Left lobe of liver (tissue), 2 donors: Measurements from ENCODE around the gene TMEM74B. TPM values are rescaled to one million over a fixed set of nuclear protein-coding genes. Genes with fewer than 3 reads are reported as not detected.
"Not testable (repeated sequence)": the region's sequence is repeated elsewhere in the genome, so short reads cannot be mapped to it uniquely, and the experiment has no call there.

Source experiments
- ATAC-seq: fragments of 200-7000 bp; cut with Tn5 transposase; one replicate; pipeline ENCODE4 v1.9.1; 2020; ENCODE audit warnings: mild to moderate bottlenecking, moderate library complexity
- DNase-seq: peaks from one replicate; pipeline ENCODE4 v3.0.0-alpha.2; 2020; ENCODE audit warnings: low spot score
- total RNA-seq: library from RNA; stranded (reverse); gene quantifications from one replicate; pipeline ENCODE4 v1.2.1, GENCODE V29; 2021
- donor health status: DM: no; HTN: no; CAD: no; lungs with moderate emphysema.
- donor health status: DM: no; HTN: yes; CAD: no.

TMEM74B gene
- total RNA-seq, 1 donor from 2014 or later = 1.2 TPM

DNA sequence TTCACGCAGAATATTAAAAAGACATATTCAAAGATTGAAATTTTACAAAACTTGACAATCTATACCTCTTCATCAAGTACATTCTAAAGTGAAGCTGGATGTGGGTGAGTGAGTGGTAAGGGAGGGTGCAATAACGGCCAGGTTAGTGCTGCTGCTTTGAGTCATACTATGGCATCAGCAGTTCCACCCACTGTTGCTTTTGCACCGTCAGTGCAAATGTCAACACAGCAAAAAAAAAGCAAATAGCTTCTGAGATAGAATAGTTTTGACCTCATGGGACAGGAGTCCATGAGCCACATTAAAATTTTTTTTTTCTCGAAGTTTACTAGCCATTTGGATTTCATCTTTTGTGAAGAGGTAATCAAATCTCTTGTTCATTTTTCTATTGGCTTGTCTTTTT lies 34.6 kb downstream of the TMEM74B start:
- DNase-seq (peak; percentile 71), ATAC-seq (peak; percentile 93)

DNA sequence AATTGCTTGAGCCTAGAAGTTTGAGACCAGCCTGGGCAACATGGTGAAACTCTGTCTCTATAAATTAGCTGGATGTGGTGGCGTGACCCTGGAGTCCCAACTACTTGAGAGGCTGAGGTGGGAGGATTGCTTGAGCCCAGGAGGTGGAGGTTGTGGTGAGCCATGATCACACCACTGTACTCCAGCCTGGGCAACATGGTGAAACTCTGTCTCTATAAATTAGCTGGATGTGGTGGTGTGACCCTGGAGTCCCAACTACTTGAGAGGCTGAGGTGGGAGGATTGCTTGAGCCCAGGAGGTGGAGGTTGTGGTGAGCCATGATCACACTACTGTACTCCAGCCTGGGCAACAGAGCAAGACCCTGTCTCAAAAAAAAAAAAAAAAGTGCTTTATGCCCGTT lies 35.0 kb downstream of the TMEM74B start:
- peak; percentile 30 for ATAC-seq
- not testable (repeated sequence) for DNase-seq

DNA sequence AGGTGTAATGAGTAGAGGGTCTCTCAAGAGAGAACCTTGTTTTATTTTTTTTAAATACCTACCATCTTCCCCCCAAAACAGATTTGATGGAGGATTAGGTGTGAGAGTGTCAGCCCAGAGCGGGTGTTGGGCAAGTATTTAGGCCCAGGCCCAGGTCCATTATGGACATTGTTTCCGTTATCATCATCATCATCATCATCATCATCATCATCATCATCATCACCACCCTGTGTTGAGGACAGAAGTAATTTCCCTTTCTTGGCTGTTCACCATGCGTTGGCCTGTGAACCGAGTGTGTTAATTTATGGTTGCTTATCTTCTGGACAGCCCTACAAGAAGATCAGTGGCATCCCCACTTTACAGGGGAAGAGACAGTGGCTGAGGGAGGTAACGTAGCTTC lies 37.8 kb downstream of the TMEM74B start:
- no peak for ATAC-seq
- no peak for DNase-seq

DNA sequence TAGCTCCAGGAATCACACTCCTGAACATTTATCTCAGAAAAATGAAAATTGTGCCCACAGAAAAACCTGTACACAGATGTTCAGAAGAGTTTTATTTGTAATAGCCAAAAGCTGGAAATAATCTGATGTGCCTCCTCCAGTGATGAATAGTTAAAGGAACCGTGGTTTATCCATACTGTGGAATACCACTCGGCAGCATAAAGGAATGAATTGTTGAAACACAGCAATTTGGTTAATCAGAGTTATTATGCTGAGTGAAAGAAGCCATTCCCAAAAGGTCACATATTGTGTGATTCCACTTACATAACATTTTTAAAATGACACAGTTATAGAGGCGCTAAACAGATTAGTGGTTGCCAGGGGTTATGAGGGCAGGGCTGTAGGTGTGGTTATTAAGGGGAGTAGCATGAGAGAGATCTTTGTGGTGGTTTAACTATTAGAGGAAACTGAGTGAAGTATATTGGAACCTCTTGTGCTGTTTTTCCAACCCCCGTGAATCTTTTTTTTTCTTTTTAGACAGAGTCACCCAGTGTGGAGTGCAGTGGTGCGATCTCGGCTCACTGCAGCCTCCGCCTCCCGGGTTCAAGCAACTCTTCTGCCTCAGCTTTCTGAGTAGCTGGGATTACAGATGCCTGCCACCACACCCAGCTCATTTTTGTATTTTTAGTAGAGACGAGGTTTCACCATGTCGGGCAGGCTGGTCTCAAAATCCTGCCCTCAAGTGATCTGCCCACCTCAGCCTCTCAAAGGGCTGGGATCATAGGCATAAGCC lies 40.2 kb downstream of the TMEM74B start:
- DNase-seq (no peak), ATAC-seq (no peak)

DNA sequence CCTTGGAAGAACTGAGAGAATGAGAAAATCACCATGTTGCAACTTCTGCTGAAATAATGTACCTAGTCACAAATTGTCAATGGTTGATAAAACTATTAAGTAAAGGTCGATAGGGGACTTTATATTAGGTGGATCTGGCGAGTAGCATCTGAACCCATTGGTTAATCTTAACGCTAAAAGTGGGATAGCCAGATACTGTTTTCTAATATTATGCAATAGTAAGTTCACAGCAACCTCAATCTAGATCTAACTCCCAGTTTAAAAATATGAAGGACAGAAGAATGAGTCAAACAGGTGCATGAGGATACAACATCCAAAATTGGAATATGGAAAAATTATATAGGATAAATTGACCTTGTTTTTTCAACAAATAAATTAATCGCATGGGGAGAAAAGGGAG lies 47.5 kb downstream of the TMEM74B start:
- DNase-seq (no peak), ATAC-seq (peak; percentile 34)

DNA sequence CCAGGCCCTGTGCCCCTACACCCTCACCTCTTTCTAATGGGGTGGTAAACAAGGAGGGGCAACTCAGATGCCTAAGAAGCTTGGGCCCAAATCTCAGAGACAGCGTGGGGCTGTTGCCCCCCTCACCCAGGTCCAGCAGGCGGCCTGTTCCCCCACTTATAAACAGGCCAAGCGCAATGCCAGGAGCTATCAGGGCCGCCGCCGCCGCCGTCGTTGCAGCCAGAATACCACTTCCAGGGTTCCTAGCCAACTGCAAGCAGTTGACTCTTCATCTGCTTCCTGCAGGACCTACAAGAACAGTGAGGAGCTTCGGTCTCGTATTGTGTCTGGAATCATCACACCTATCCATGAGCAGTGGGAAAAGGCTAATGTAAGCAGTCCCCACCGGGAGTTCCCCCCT lies 49.9 kb downstream of the TMEM74B start:
- ATAC-seq (no peak), DNase-seq (no peak)

DNA sequence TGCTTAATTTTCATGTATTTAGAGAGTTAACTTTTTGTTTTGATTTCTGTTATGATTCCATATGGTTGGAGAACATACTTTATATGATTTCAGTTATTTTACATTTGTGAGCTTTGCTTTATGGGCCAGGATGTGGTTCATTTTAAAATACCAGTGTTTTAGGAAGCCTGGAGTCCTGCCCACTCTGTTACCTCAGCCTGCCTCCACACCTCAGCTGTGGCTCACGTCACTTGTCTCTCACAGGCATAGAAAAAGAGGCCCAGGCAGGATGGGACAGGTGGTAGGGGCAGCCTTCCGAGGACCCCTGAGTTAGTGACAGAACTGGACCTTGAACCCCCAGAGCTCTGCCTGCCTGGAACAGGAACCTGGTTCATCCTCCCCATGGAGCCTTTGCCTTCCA lies 50.4 kb downstream of the TMEM74B start:
- no peak for ATAC-seq
- DNase-seq = no peak

DNA sequence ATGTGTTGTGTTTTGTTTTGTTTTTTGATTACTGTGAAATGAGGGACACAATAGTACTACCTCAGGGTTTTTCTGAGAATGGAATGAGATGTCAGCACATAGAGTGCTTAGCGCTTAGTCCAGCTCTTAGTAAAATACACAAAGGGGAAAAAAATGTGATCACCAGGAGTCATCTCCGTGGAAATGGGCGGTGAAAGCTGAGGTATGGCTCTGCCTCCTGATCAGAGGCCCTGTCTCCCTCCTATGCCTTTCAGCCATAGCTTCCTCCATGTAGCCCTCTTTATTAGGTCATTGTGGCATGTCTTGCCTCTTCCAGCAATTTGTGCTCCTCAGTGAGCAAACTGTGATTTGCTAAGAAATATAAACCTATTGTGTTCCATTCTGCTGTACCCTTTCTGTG lies 53.4 kb downstream of the TMEM74B start:
- ATAC-seq = no peak
- DNase-seq = no peak

DNA sequence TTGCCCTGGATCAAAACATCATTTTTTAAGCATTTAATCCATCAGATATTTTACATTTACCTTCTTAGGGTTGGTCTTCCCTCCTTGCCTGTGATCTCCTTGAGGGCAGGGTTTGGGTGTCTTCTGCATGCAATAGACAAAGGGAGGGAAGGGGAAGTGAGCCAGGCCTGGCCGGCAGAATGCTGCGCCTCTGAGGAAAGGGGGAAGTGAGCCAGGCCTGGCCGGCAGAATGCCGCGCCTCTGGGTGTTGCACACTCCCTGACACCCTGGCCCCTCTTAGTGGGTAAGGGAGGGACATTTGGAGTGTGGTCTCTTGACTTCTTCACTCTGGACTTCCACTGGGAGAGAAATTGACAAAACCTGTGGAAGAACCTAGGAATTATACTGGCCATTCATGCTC lies 53.9 kb downstream of the TMEM74B start:
- peak; percentile 50 for ATAC-seq
- no peak for DNase-seq

Other genes starting within 250 kb of the TMEM74B start
- not detected for gene RSPO4, start 182.7 kb downstream of the TMEM74B start, total RNA-seq
- 99.7 TPM for gene PSMF1, start 66.4 kb downstream of the TMEM74B start, total RNA-seq
- gene C20orf202, start 18.5 kb upstream of the TMEM74B start, total RNA-seq = not detected
- gene RAD21L1, start 41.1 kb upstream of the TMEM74B start, total RNA-seq = not detected
- 0.20 TPM for gene SNPH, start 81.3 kb upstream of the TMEM74B start, total RNA-seq
- gene SDCBP2, start 144.2 kb upstream of the TMEM74B start, total RNA-seq = 6.4 TPM
- gene FKBP1A, start 208.1 kb upstream of the TMEM74B start, total RNA-seq = 61.5 TPM